ENCODE measurements around the gene NCK2.

NCK2 gene

DNA sequence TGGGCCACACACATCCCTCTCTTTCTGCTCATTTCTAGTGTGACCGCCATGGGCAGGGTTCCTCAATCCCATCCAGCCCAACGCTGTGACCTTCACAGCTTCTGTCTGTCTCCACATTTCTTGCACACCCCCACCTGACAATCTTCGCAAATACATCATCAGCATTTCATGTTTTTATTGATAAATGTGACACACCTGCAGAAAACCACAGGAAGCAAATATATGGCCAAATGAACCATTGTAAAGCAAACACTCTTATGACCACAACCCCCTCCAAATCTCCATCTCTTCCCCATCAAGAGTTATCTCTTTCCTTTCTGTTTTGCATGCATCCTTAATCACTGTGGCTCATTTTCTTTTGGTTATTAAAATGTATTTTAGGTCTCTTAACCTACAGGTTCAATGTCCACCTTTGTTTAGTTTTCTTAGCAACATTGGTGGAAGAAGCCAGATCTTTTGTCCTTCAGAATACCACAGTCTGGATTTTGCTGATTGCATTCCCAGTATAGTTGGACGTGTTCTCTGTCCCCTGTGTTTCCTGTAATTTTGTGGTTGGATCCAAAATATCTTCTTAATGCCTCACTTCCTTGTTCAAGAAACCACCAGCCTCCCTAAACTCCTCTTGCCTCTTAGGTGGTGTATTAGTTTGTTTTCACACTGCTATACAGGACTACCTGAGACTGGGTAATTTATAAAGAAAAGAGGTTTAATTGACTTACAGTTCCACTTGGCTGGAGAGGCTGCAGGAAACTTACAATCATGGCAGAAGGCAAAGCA is 9.8 kb upstream of the NCK2 start:
- peak; percentile 20 for DNase-seq (ENCODE audit: low read depth)
- TF ChIP-seq, protein P1, sequence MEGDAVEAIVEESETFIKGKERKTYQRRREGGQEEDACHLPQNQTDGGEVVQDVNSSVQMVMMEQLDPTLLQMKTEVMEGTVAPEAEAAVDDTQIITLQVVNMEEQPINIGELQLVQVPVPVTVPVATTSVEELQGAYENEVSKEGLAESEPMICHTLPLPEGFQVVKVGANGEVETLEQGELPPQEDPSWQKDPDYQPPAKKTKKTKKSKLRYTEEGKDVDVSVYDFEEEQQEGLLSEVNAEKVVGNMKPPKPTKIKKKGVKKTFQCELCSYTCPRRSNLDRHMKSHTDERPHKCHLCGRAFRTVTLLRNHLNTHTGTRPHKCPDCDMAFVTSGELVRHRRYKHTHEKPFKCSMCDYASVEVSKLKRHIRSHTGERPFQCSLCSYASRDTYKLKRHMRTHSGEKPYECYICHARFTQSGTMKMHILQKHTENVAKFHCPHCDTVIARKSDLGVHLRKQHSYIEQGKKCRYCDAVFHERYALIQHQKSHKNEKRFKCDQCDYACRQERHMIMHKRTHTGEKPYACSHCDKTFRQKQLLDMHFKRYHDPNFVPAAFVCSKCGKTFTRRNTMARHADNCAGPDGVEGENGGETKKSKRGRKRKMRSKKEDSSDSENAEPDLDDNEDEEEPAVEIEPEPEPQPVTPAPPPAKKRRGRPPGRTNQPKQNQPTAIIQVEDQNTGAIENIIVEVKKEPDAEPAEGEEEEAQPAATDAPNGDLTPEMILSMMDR (IDR thresholded peaks at IDR 0.05; ENCODE audit: control insufficient read depth, insufficient read depth, low read depth, low read length, missing control alignments): no peak
- H3K4me3 ChIP-seq (ENCODE audit: control insufficient read depth, low read depth, low read length): no peak overlapping the region

DNA sequence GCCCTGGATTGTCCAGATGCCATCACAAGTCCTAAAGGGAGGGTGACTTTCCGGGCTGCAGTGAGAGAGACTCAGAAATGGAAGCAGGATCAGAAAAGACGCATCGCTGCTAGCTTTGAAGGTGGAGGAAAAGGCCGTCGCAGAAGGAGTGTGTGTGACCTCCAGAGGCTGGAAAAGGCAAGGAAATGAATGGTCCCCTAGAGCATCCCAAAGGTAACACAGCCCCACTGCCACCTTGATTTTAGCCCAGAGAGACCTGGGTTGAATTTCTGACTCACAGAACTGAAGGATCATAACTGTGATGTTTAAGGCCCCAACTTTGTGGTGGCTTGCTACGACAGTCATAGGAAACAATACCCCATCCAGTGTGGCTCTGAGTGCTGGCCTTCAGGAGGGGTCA is 8.6 kb upstream of the NCK2 start:
- H3K4me3 ChIP-seq (ENCODE audit: control insufficient read depth, low read depth, low read length): no peak overlapping the region
- TF ChIP-seq, protein P1 (IDR thresholded peaks at IDR 0.05; ENCODE audit: control insufficient read depth, insufficient read depth, low read depth, low read length, missing control alignments): no peak
- DNase-seq (ENCODE audit: low read depth): no peak

GRCh38 chr2:105737980-105738657 is 6.6 kb upstream of the NCK2 start:
- TF ChIP-seq, protein P1 (IDR thresholded peaks at IDR 0.05; ENCODE audit: control insufficient read depth, insufficient read depth, low read depth, low read length, missing control alignments): no peak
- no peak overlapping the region for H3K4me3 ChIP-seq (ENCODE audit: control insufficient read depth, low read depth, low read length)
- DNase-seq (ENCODE audit: low read depth): no peak

DNA sequence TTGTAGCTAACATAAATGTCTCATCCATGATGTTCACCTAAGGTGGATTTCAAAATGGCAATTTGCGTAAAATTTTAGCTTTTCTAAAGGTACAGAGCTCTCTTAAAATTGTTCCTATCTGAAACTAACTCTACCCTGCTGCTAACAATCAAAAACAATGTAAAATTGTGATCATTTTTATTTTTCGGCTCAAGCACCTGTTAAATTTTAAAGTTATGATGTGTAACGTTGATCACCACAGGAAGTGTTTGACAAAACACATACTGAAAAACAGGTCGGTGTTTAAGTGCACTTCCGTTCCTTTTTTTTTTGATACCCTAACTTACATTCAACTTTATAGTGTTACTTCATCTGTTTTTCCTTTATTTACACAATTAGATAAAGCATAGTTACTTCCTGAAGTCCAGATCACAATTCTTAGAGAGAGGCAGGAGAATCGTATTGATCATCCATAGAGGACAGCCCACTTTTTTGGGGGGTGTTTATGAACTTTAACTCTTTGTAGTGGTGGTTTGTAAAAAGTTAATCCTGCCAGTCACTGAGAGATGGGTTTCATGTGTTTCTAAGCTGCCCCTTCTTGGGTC is 6.0 kb upstream of the NCK2 start:
- no peak overlapping the region for H3K4me3 ChIP-seq (ENCODE audit: control insufficient read depth, low read depth, low read length)
- TF ChIP-seq, protein P1 (IDR thresholded peaks at IDR 0.05; ENCODE audit: control insufficient read depth, insufficient read depth, low read depth, low read length, missing control alignments): no peak
- no peak for DNase-seq (ENCODE audit: low read depth)

DNA sequence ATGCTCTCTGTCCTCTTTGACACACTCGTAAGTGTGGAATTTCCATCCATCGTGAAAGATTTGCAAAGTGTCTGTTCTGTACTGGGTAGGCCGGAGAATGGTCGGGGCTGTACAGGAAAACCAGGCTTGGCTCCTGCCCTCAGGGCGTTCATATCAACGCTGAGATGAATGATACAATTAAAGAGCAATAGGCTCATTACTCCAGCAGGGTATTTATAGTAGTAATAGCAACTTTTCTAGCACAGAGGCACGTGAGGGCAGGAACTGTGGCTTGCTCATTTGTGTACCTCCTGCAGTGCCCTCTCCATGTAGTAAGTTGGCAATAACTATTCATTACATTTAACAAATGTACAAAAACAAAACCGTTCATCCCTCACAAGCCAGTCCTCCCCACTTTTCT is 5.3 kb upstream of the NCK2 start:
- TF ChIP-seq, protein P1 (IDR thresholded peaks at IDR 0.05; ENCODE audit: control insufficient read depth, insufficient read depth, low read depth, low read length, missing control alignments): no peak
- no peak overlapping the region for H3K4me3 ChIP-seq (ENCODE audit: control insufficient read depth, low read depth, low read length)
- DNase-seq (ENCODE audit: low read depth): no peak

DNA sequence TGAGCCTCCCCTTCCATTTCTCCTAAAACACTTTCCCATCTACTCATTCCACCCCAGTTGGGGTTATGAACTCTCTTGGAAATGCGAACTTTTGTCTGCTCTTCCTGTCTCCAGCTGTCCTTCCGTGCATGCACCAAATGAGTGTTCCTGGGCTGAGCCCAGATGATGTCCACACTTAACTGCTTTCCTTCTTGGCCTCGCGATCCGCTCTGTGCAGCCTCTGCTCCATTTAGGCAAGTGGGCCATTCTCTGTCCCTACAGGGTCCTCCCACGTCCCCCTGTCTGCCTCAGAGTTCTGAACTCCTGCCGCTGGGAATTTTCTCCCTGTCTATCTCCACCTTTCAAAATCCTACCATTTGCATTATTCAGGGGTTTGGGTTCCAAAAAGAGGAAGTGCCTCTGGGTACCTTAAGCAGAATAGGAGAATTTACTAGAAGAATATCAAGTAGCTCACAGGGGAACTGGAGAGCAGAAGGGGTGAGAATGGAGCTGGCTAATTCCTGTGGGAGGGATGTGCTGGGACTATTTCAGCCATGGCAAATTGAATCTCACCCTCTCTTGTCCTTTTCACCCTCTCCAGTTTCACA is 4.7 kb upstream of the NCK2 start:
- DNase-seq (ENCODE audit: low read depth): no peak
- TF ChIP-seq, protein P1 (IDR thresholded peaks at IDR 0.05; ENCODE audit: control insufficient read depth, insufficient read depth, low read depth, low read length, missing control alignments): no peak
- H3K4me3 ChIP-seq (ENCODE audit: control insufficient read depth, low read depth, low read length): no peak overlapping the region
